Activated CD4-positive, alpha-beta T cell treated with anti-CD3 and anti-CD28 coated beads for 36 hours (primary cell): ENCODE data around the gene CUX1. TPM values are rescaled to one million over a fixed set of nuclear protein-coding genes. Genes with fewer than 3 reads are reported as not detected.
"Not testable (repeated sequence)": the region's sequence is repeated elsewhere in the genome, so short reads cannot be mapped to it uniquely, and the experiment has no call there.

ENCODE experiments used
- ATAC-seq: fragments of 200-7000 bp; cut with Tn5 transposase; one replicate; pipeline ENCODE4 v1.10.0; 2021; ENCODE audit warnings: mild to moderate bottlenecking, moderate library complexity
- CTCF ChIA-PET: fragments of 350-600 bp; sonication (Branson Sonifier 250); formaldehyde crosslinking; loops from one replicate; lab custom pipeline; 2021; ENCODE audit warnings: antibody characterized with exemption; lab: Charles Lee
- POLR2A ChIA-PET: fragments of 350-600 bp; sonication (Branson Sonifier 250); formaldehyde crosslinking; loops from one replicate; lab custom pipeline; 2021; ENCODE audit warnings: antibody characterized with exemption, inconsistent platforms; lab: Charles Lee
- DNase-seq: peaks from one replicate; pipeline ENCODE4 v3.0.0-alpha.2; 2020
- H3K27ac Mint-ChIP-seq: one replicate; pipeline ENCODE4 v1.8.0; 2021; ENCODE audit warnings: mixed read lengths
- H3K27me3 Mint-ChIP-seq: one replicate; pipeline ENCODE4 v1.8.0; 2021; ENCODE audit warnings: mixed read lengths
- H3K36me3 Mint-ChIP-seq: one replicate; pipeline ENCODE4 v1.8.0; 2021; ENCODE audit warnings: low read depth, mixed read lengths
- H3K4me1 Mint-ChIP-seq: one replicate; pipeline ENCODE4 v1.8.0; 2021; ENCODE audit warnings: mixed read lengths
- H3K4me3 Mint-ChIP-seq: one replicate; pipeline ENCODE4 v1.8.0; 2021; ENCODE audit warnings: mild to moderate bottlenecking, moderate library complexity, mixed read lengths
- H3K9me3 Mint-ChIP-seq: one replicate; pipeline ENCODE4 v1.8.0; 2021; ENCODE audit warnings: low read depth, mixed read lengths
- intact Hi-C, 2 experiments: fragments of 100-400 bp; cut with DNase I in 1 of 2; cut with micrococcal nuclease in 1 of 2; formaldehyde crosslinking; loops; one replicate each; pipeline versions ENCODE4 v1.14.2 to v1.15.1; 2022 to 2024; cut with DNase I, micrococcal nuclease
- total RNA-seq, 2 experiments: library from RNA; stranded (reverse); gene quantifications; one replicate each; pipeline ENCODE4 v1.2.3, GENCODE V29; 2021

The CUX1 gene
- total RNA-seq, 2 experiments from 2014 or later: 21.6 to 23.5 TPM

GRCh38 chr7:102129636-102130370 lies 312.4 kb downstream of the CUX1 start:
- Mint-ChIP-seq H3K27me3 (no peaks in the 10 kb centered on the region), H3K36me3 (peaks cover 3% of the 10 kb centered on the region), H3K27ac (no peak overlapping the region), H3K9me3 (no peaks in the 10 kb centered on the region), H3K4me1 (no peaks in the 10 kb centered on the region), H3K4me3 (no peak overlapping the region)
- ChIA-PET CTCF (interaction anchor here (0.8 kb wide), 1 partner anchor 13 kb away, joined by 3 read pairs; no protein-coding TSS in a partner anchor), POLR2A (no interaction called here)
- ATAC-seq (no peak), DNase-seq (no peak)
- intact Hi-C loops: no loop called here

- H3K4me3 Mint-ChIP-seq: no peak overlapping the region
- ChIA-PET POLR2A (no interaction called here), CTCF (no interaction called here)
- ATAC-seq: no peak
- peaks cover 3% of the 10 kb centered on the region for H3K36me3 Mint-ChIP-seq
- intact Hi-C loops: loop anchor here in 1 of 2 experiments (2.0 kb wide), 1 partner anchor 21 kb away; no protein-coding TSS in a partner anchor
- no peak overlapping the region for H3K27ac Mint-ChIP-seq
- H3K27me3 Mint-ChIP-seq: no peaks in the 10 kb centered on the region
- no peaks in the 10 kb centered on the region for H3K4me1 Mint-ChIP-seq
- DNase-seq: no peak
- H3K9me3 Mint-ChIP-seq: no peaks in the 10 kb centered on the region
Observed at GRCh38 chr7:102132209-102132752, 314.9 kb downstream of the CUX1 start.

GRCh38 chr7:102138676-102139075 lies 321.2 kb downstream of the CUX1 start:
- H3K9me3 Mint-ChIP-seq: no peaks in the 10 kb centered on the region
- DNase-seq (no peak), ATAC-seq (no peak)
- no peaks in the 10 kb centered on the region for H3K36me3 Mint-ChIP-seq
- H3K27ac Mint-ChIP-seq: no peak overlapping the region
- POLR2A ChIA-PET: no interaction called here
- CTCF ChIA-PET: no interaction called here
- intact Hi-C loops: no loop called here
- no peaks in the 10 kb centered on the region for H3K27me3 Mint-ChIP-seq
- peaks cover 8% of the 10 kb centered on the region for H3K4me1 Mint-ChIP-seq
- no peak overlapping the region for H3K4me3 Mint-ChIP-seq

- POLR2A ChIA-PET: no interaction called here
- intact Hi-C loops: no loop called here
- ATAC-seq (peak; percentile 36), DNase-seq (peak; percentile 17)
- Mint-ChIP-seq H3K4me3 (no peak overlapping the region), H3K36me3 (peaks cover 3% of the 10 kb centered on the region), H3K27ac (peak overlapping the region; percentile 21), H3K9me3 (no peaks in the 10 kb centered on the region), H3K4me1 (peaks cover 8% of the 10 kb centered on the region), H3K27me3 (no peaks in the 10 kb centered on the region)
- CTCF ChIA-PET: no interaction called here
Observed at GRCh38 chr7:102140952-102141370, 323.5 kb downstream of the CUX1 start.

GRCh38 chr7:102142433-102142832 lies 325.0 kb downstream of the CUX1 start:
- H3K4me1 Mint-ChIP-seq, H3K27me3 Mint-ChIP-seq, ATAC-seq, H3K9me3 Mint-ChIP-seq, H3K27ac Mint-ChIP-seq, CTCF ChIA-PET, DNase-seq, intact Hi-C loops, H3K36me3 Mint-ChIP-seq, H3K4me3 Mint-ChIP-seq, POLR2A ChIA-PET: not testable (repeated sequence)

- intact Hi-C loops: no loop called here
Observed at GRCh38 chr7:102146122-102146521, 328.7 kb downstream of the CUX1 start.

GRCh38 chr7:102147008-102147407 lies 329.6 kb downstream of the CUX1 start:
- H3K4me1 Mint-ChIP-seq: no peaks in the 10 kb centered on the region
- H3K36me3 Mint-ChIP-seq: peaks cover 3% of the 10 kb centered on the region
- POLR2A ChIA-PET: no interaction called here

More at GRCh38 chr7:102146122-102146521, 328.7 kb downstream of the CUX1 start:
- Mint-ChIP-seq H3K9me3 (no peaks in the 10 kb centered on the region), H3K36me3 (peaks cover 3% of the 10 kb centered on the region), H3K27ac (no peak overlapping the region), H3K27me3 (no peaks in the 10 kb centered on the region), H3K4me3 (no peak overlapping the region), H3K4me1 (peaks cover 2% of the 10 kb centered on the region)
- no peak for DNase-seq
- POLR2A ChIA-PET: no interaction called here
- ATAC-seq: no peak
- CTCF ChIA-PET: no interaction called here

GRCh38 chr7:102148799-102149198 lies 331.4 kb downstream of the CUX1 start:
- CTCF ChIA-PET: no interaction called here
- Mint-ChIP-seq H3K4me3 (no peak overlapping the region), H3K4me1 (no peaks in the 10 kb centered on the region)

More at GRCh38 chr7:102147008-102147407, 329.6 kb downstream of the CUX1 start:
- intact Hi-C loops: no loop called here
- Mint-ChIP-seq H3K27ac (no peak overlapping the region), H3K9me3 (no peaks in the 10 kb centered on the region), H3K27me3 (no peaks in the 10 kb centered on the region), H3K4me3 (no peak overlapping the region)
- no peak for DNase-seq
- CTCF ChIA-PET: no interaction called here
- no peak for ATAC-seq

GRCh38 chr7:102149416-102149815 lies 332.0 kb downstream of the CUX1 start:
- Mint-ChIP-seq H3K27ac (no peak overlapping the region), H3K4me1 (no peaks in the 10 kb centered on the region), H3K27me3 (no peaks in the 10 kb centered on the region), H3K36me3 (peaks cover 3% of the 10 kb centered on the region), H3K9me3 (no peaks in the 10 kb centered on the region), H3K4me3 (no peak overlapping the region)
- POLR2A ChIA-PET: no interaction called here
- DNase-seq (no peak), ATAC-seq (no peak)
- CTCF ChIA-PET: no interaction called here
- intact Hi-C loops: no loop called here

More at GRCh38 chr7:102148799-102149198, 331.4 kb downstream of the CUX1 start:
- POLR2A ChIA-PET: no interaction called here
- H3K27ac Mint-ChIP-seq: no peak overlapping the region
- intact Hi-C loops: no loop called here
- no peak for DNase-seq
- no peaks in the 10 kb centered on the region for H3K9me3 Mint-ChIP-seq
- ATAC-seq: no peak
- H3K27me3 Mint-ChIP-seq: no peaks in the 10 kb centered on the region
- H3K36me3 Mint-ChIP-seq: peaks cover 6% of the 10 kb centered on the region

- H3K27ac Mint-ChIP-seq: no peak overlapping the region
- no peaks in the 10 kb centered on the region for H3K27me3 Mint-ChIP-seq
- DNase-seq: no peak
- no peak for ATAC-seq
- ChIA-PET CTCF (interaction anchor here (0.7 kb wide), 1 partner anchor 11 kb away, joined by 3 read pairs; no protein-coding TSS in a partner anchor), POLR2A (no interaction called here)
- no peaks in the 10 kb centered on the region for H3K4me1 Mint-ChIP-seq
- H3K36me3 Mint-ChIP-seq: peaks cover 3% of the 10 kb centered on the region
- no peaks in the 10 kb centered on the region for H3K9me3 Mint-ChIP-seq
- H3K4me3 Mint-ChIP-seq: no peak overlapping the region
- intact Hi-C loops: no loop called here
Observed at GRCh38 chr7:102150266-102150665, 332.8 kb downstream of the CUX1 start.

- H3K36me3 Mint-ChIP-seq: peaks cover 3% of the 10 kb centered on the region
- no peak for DNase-seq
- H3K27ac Mint-ChIP-seq: no peak overlapping the region
- ATAC-seq: no peak
- intact Hi-C loops: loop anchor here in 1 of 2 experiments (2.0 kb wide), 1 partner anchor 20 kb away; no protein-coding TSS in a partner anchor
- H3K4me3 Mint-ChIP-seq: no peak overlapping the region
- no peaks in the 10 kb centered on the region for H3K27me3 Mint-ChIP-seq
- no peaks in the 10 kb centered on the region for H3K9me3 Mint-ChIP-seq
- ChIA-PET POLR2A (no interaction called here), CTCF (interaction anchor here (0.6 kb wide), 1 partner anchor 150 kb away, joined by 3 read pairs; no protein-coding TSS in a partner anchor)
- no peaks in the 10 kb centered on the region for H3K4me1 Mint-ChIP-seq
Observed at GRCh38 chr7:102152672-102153598, 335.5 kb downstream of the CUX1 start.
